Esophagus mucosa (tissue), 1 donor: ENCODE measurements around the gene PALLD. TPM values are rescaled to one million over a fixed set of nuclear protein-coding genes. Genes with fewer than 3 reads are reported as not detected.
"Not testable (repeated sequence)": the region's sequence is repeated elsewhere in the genome, so short reads cannot be mapped to it uniquely, and the experiment has no call there.

ENCODE experiments used
- ATAC-seq: fragments of 200-7000 bp; cut with Tn5 transposase; one replicate; pipeline ENCODE4 v1.9.1; 2020
- total RNA-seq: library from RNA; stranded (reverse); gene quantifications from one replicate; pipeline ENCODE4 v1.2.4, GENCODE V29; 2023
- donor health status: DM: yes; HTN: yes; CAD: no.

The PALLD gene
- total RNA-seq: 70.1 TPM

DNA sequence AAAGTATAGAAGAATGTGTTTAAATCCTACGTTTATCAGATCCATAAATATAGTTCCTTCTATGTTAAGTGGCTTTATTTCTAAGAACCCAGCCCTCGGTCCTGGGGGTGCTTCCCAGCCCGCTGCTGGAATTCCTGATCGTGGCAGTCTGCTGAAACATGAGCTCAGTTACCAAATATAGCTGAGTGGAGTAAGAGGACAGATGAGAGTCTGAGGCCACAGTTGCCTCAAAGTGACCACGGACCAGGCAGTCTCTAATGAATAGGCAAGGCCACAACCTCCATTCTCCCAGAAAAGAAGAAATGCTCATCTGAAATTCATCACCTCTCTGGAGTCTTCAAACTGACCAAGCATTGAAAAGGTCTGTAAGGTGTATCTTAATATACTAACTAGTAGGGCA, at the start of gene PALLD:
Gene PALLD (plus strand): TSS at position 219 of the 400 bp plus-strand sequence.
- ATAC-seq: no peak

DNA sequence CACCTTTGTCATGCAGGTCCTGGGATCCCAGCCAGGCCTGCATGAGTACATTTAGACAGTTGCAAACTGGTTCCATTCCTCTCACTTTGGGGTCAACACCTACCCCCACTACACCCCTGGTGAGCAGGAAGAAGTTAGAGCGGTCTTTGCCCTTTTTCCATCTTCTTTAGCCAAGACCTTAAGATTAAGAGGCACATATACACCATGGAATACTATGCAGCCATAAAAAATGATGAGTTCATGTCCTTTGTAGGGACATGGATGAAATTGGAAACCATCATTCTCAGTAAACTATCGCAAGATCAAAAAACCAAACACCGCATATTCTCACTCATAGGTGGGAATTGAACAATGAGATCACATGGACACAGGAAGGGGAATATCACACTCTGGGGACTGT, 47.8 kb upstream of the PALLD start:
- not testable (repeated sequence) for ATAC-seq

DNA sequence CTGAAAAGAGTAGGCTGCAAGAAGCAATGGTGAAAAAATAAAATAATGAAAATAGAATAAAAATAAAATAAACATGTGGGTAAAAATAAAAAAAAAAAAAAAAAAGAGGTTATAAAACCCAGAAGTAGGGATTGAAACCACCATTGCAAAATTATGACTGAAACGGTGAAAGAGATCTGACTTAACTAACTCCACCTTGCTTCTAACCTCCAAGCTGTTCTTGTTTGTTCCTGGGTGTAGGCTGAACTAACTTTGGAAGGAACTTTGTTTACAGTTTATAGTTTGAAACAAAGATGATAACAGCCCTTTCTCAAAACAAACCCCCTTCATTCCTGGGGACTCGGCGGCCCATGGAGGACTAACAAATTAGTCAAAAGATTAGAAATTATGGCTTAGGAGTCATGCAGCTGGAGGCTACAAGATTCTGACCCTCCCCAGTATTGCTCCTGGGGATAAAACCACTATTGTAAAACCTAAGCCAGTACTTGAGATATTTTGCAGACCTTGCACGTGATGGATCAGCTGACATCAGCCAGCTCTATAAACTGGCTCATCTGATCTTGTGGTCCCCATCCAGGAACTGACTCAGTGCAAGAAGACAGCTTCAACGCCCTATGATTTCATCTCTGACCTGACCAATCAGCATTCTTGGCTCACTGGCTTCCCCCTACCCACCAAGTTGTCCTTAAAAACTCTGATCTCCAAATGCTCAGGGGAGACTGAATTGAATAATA, 47.0 kb upstream of the PALLD start:
- no peak for ATAC-seq

DNA sequence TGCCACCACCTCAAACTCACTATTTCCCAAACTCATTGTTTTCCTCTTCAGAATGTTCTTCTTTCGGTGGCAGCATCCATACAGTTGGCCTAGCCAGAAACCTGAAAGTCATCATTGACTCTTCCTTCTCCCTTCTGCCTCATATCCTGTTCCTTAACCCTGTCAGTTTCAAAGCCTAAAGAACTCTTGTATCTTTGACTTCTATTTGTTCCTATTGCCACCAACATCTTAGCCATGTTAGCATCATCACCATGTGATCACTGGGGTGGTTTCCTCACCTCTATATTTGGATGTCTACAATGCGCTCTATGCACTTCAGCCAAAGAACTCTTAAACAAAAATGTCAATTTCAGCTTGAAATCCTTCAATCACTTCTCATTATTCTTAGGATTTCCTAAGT, 45.5 kb upstream of the PALLD start:
- ATAC-seq: no peak

DNA sequence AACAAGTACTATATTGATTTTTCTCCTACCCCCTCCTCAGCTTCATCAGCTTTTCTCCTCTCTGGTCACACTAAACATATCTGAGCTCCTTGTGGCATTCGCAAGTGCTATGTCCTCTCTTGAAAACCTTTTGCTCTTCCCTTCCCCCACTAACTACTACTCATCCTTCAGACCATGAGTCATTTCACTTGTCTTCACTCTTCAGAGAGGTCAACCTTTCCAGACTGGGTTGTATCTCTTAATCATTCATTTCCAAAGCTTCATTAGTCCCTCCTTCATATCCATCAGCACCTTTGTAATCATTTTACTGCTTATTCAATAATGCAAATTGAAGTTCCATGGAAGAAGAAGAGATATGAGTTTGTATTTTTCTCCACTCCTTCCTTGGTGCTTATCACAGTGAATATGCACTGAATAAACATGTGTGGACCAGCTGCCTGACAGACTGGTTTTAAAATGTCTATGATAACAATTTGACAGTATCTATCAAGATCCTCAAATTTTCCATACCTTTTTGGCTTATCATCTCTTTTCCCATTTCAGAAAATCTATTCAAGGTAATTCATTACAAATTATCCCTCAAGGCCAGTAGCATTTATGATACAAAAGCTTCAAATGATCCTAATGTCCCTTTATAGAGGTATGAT, 45.0 kb upstream of the PALLD start:
- ATAC-seq: peak; percentile 58

DNA sequence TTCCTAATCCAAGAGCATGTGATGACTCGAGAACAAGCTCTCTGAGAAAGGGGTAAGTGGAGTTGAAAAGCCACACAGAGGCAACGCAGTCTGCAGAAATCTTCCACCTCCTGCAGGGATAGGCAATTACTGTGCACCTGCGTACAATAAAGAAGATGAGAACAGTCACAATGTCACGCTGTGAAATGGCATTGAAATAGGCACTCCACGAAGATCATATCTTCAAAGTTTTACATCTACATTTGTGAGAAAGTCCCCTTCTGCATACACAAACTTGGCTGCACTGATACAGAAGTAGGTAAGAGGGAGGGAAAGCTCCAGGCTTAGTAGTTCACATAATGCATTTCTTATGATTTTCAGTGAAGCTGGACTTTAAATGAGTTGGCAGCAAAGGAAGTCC, 43.7 kb upstream of the PALLD start:
- no peak for ATAC-seq

DNA sequence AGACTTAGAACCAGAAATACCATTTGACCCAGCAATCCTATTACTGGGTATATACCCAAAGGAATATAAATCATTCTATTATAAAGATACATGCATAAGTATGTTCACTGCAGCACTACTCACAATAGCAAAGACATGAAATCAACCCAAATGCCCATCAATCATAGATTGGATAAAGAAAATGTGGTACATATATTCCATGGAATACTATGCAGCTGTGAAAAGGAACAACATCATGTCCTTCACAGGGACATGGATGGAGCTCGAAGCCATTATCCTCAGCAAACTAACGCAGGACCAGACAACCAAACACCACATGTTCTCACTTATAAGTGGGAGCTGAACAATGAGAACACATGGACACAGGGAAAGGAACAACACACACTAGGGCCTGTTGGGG, 38.6 kb upstream of the PALLD start:
- not testable (repeated sequence) for ATAC-seq

DNA sequence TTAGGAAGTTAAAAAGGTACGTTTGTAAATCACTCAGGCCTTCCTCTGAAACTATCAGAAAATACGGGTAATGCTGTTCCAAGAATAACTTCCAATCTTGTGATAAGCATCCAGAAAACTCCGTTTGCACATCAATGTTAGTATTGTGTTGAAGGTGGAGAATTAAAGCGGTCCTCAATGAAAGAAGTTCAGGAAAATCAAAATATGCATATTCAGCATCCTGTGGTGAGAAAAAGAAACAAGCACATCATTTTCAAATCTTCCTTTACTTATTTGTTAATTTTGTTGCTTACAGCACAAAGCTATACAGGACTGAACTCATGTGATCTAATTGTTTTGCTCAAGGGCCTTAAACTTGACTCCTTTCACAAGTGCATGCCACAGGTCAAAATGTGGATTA, 35.0 kb upstream of the PALLD start:
- ATAC-seq: no peak

DNA sequence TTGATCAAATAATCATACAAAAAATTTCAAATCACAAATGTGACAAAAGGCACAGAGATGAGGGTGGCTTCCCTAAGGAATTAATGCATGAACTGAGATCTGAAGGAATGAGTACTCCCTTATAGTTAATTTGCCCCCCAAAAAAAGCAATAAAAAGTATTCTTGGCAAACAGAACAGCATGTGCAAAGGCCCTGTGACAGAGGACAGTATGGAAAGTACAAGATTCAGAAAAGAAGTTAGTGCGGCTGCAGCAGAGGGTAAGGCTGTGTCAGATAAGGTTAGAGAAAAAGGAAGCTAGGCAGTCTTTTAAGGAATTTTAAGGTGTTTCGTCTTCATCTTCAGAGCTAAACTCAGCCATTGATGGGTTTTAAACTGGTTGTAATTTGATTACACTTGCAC, 23.9 kb upstream of the PALLD start:
- ATAC-seq: no peak

DNA sequence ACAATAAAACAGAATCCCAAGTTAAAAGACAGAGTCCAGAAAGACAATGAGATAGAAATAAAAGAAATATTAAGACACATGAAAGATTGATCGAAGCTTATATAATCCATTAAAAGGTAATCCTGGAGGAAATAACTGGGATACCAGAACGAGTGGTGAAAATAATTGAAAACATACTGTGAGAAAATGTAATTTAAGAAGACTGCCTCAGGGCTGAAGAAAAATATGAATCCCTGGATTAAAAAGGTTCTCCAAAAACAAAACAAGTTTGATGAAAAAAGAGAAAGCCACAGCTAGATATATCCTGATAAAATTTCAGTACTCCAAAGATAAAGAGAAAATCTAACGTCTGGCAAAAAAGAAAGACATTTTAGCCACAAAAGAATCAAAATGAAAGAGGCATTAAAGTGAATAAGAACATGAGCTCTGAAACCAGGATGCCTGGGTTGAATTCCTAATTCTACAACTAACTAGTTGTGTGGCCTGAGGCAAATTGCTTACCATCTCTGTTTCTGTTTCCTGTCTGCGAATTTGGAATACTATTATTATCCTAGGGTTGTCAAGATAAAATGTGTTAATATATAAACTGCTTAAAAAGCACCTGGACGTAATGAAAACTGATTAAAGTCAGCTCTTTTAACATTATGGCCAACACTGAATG, 22.1 kb upstream of the PALLD start:
- ATAC-seq: no peak

DNA sequence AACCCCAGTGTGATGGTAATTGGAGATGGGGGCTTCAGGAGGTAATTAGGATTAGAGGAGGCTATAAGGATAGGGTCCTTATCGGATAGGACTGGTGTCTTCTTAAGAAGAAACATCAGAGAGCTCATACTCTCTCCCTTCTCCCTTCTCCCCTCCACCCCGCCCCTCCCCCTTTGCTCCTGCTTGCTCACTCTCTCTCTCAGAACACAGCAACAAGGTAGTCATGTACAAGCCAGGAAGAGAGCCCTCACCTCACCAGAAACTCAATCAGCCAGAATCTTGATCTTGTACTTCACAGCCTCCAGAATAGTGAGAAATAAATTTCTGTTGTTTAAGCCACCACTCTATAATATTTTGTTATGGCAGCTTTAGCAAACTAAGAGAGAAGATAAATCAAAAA, 21.1 kb upstream of the PALLD start:
- no peak for ATAC-seq

DNA sequence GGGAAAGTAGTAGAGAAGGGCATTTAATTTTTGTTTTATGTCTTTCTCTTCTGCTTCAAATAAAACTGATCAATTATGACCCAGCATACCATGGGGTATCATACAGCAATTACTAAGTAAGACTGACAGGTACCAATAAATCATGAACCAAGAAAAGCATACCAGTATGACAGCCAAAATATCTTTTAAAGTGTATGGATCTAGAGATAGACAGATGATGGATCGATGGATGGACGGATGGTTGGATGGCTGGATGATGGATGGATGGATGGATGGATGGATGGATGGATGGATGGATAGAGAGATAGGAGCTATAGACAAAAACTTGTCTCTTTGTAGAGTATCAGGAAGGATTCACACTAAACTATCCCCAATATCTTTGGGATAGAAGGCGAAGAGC, 18.0 kb upstream of the PALLD start:
- ATAC-seq: no peak

DNA sequence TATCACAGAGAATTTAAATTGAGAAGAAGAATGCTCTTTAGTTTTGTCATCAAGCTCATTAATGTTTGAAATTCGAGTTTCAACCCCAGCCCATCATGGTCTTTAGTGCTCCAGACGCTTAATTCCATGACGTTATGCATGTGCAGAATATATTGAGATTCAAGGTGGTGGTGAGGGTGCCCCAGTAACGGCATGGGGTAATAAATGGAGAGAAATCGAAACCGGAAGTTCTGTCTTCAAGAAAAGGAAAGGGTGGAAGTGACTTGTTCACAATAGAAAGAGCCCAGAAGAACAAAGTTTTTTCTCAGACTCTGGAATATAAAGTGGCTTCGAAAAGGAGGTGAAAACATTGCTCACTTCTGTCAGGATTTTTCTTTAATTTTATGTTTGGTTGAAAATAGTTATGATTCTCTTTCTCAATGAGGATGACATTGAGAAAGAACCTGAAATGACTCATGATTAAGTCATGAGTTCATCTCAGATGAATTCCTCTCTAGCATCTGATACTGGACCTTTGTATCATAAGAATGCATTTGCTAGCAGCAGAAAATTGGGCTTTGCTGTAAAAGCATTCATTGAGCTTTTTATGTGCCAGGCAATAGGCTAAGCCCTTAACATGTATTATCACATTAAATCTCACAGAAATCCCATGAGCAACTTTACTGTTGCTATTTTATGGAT, 15.8 kb upstream of the PALLD start:
- ATAC-seq: peak; percentile 63

DNA sequence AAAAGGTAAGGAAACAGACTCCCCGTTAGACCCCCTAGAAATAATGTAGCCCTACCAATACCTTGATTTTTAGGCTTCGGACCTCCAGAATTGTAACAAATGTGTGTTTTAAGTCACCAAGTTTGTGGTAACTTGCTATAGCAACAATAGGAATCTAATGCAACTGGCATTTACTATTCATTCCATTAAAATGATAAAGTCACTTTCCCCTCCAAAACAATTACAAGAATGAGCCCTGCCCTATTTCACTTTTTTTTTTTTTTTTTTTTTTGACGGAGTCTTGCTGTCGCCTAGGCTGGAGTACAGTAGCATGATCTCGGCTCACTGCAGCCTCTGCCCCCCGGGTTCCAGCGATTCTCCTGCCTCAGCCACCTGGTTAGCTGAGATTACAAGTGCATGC, 13.0 kb upstream of the PALLD start:
- no peak for ATAC-seq

DNA sequence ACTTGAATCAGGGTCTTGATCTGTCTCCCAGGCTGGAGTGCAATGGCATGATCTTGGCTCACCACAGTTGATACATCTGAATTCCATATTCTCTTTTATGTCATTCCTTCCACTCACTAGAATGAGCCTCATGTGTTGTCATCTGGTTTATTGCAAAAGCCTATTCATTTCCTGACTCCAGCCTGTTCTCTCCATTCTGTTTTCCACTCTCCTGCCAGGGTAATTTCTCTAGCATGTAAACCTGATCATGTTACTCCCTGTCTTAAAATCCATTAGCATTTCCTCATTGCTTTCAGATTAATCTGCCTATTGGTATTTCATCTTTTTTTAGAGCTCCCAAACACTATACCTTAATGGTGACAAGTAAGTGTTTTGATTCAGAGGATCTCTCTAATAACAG, 12.2 kb upstream of the PALLD start:
- ATAC-seq: no peak

DNA sequence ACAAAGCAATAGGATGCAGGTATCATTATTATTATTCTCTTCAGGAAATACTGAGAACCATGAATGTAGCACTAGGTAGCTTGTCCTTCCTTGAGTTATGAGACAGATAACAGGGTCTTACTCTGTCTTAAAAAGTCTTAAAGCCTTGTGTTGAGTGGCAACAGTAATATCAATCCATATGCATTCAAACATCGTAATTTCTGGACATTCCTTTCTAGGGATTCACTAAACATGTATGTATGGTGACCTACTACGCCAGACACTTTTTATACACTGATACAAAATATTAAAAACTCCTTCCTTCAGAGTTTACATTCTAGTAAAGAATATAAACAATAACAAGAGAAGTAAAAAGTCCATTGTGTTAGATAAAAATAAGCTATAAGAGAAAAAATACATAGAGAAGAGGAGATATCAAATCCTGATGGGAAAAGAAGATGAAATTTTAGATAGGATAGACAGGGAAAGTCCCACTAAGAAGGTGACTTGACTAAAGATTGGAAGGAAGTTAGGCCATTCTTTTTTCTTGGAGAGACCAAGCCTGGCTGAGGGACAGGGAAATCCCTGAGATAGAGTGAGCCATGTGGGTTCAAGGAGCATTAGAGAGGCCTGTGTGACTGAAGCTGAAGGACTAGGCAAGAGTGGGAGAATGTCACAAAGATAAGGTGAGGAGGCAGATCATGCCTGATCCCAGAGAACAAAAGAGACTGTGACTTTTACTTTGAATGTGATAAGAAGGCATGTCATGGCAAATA, 11.5 kb upstream of the PALLD start:
- no peak for ATAC-seq

DNA sequence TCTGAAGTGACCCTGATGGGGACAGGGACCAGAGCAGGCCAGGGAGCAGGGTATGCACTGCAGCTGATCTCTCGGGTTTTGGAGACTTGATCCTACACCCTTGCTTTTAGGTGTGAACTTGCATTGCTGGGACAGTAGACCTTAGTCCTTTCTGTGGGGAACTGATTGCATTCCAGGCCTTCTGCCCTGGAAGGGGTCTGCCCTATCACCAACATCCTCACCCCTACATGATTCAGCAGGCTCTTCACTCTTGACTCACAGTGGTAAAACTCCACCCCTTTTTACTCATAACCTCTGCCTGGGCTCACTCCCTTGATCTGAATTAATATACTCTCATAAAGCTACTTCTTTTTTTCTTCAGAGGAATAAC, 10.0 kb upstream of the PALLD start:
- ATAC-seq: peak; percentile 91

DNA sequence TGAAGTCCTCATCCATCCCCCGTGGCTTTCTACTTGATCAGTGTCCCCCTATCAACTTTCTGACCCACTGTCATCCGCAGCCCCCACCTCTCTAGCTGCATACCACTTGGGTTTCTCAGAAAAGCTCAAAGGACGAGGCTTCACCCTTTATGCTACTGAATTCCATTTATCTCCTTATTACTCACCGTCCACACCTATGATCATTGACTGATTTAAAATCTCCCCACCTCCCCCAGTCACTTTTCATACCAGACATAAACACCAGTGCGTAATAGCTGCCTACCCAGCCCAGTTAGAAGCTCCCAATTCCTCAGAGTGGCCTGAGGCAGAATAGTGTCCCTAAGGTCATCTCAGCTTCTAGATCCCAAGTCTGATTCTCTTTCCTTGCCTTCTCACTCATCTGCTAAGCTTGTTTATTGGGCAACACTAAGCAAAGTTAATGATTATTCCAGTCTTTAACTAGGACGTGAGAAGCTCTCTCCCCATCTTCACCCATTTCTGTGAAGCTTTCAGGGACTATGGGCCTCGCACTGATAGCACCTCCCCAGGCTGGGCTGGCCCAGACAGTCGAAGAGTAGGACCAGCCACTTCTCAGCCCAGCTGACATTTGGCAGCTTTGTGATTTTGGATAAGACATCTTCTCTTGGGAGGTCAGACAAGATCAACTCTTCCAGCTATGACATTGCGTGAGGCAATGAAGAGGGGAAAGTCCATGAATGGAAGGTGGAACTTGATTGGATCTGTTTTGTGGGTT, 9.4 kb upstream of the PALLD start:
- ATAC-seq: peak; percentile 88

DNA sequence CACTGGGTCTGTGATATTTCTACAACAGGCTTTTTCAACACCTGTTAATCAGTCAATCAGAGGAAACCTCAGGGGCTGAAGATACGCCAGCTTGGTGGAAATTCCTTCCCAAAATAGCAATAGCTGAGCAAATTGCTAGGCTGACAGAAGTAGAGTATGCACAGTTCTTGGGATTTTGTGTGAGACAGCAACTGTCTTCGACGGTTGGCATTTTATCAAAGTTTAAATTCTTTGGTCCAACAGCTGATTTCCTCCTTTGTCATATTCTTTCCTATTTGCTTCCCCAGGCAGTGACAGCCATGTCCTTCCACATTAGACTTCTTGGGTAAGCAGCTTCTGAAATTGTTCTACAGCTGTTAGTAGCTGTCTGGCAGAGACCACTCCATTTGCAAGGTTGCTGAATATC, 8.0 kb upstream of the PALLD start:
- ATAC-seq: no peak

DNA sequence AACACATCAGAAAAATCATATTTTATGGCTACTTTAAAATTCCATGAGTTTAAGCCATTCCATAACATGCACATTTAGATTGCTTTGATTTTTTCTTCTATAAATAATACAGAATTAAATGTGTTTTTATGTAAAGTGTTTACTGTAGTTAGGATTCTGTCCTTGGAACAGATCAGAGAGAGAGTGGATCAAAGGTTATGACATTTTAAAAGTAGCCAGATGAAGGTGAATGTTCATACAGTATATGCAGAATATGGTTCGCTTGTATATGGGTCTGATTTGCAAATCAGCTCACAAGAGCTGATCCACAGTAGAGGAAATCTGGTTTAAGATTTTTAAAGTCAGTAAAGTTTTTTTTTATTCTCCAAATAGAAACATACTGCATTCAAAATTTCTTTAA, 7.2 kb upstream of the PALLD start:
- ATAC-seq: no peak

DNA sequence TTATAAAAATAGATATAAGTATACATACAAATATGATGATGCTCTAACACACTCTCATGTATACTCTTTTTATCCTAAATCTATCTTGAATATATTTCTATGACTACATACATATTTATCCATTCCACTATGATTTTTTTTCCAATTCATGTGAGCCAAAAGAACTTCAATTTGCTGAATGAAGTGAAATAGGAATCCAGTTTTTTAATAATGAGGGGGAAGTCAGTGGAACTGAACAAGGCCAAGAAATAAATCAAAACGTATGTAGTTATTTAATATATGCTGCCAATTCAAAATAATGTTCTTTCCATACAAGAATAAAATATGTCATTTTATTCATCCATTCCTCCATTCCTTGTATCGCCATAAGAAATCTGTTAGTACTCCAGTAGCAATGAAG, 6.1 kb upstream of the PALLD start:
- ATAC-seq: no peak

DNA sequence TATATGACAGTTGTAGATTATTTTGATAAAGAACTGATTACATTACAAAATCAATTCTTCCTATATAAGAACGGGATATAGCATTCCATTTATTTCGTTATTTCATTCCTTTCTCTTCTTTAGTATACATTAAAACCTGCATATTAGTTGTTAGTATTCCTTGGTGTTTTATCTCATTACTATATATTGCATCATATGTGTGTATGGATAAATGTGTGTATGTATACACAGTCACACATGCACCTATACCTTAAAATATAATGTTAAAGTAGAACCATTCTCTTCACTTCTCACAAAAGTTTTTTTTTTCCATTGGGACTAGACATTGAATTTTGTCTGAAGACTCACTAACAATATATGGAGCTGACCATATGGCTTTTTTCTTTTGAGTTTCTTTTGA, 5.3 kb upstream of the PALLD start:
- no peak for ATAC-seq
